ENCODE data around the gene ADIRF. TPM values are rescaled to one million over a fixed set of nuclear protein-coding genes. Genes with fewer than 3 reads are reported as not detected.

The ADIRF gene
- total RNA-seq, 1 experiment from 2014 or later = not detected

- no peaks in the 10 kb centered on the region for H3K27me3 Mint-ChIP-seq (ENCODE audit: insufficient read depth, unreplicated experiment)
- no peaks in the 10 kb centered on the region for H3K36me3 Mint-ChIP-seq (ENCODE audit: insufficient read depth, unreplicated experiment)
- POLR2A ChIA-PET = interaction anchor here (0.6 kb wide), 1 partner anchor 8 kb away, joined by 3 read pairs; no protein-coding TSS in a partner anchor
- BruUV-seq (replicated peaks) = no TSS peak
- CTCF ChIA-PET = no interaction called here
- peaks cover 13% of the 10 kb centered on the region for H3K9me3 Mint-ChIP-seq (ENCODE audit: unreplicated experiment)
- no peaks in the 10 kb centered on the region for H3K4me1 Mint-ChIP-seq (ENCODE audit: low read depth, unreplicated experiment)
- Histone ChIP-seq H3K9me3 (peaks cover 17% of the 10 kb centered on the region), H3K4me3 (ENCODE audit: low read depth, low read length) (no peak overlapping the region), H3K4me1 (peaks cover 18% of the 10 kb centered on the region), H3K27me3 (replicated peaks; ENCODE audit: control insufficient read depth, insufficient read depth, low read length) (no peaks in the 10 kb centered on the region), H3K36me3 (ENCODE audit: control insufficient read depth, insufficient read depth, low read length) (no peaks in the 10 kb centered on the region)
- TF ChIP-seq, protein P1, sequence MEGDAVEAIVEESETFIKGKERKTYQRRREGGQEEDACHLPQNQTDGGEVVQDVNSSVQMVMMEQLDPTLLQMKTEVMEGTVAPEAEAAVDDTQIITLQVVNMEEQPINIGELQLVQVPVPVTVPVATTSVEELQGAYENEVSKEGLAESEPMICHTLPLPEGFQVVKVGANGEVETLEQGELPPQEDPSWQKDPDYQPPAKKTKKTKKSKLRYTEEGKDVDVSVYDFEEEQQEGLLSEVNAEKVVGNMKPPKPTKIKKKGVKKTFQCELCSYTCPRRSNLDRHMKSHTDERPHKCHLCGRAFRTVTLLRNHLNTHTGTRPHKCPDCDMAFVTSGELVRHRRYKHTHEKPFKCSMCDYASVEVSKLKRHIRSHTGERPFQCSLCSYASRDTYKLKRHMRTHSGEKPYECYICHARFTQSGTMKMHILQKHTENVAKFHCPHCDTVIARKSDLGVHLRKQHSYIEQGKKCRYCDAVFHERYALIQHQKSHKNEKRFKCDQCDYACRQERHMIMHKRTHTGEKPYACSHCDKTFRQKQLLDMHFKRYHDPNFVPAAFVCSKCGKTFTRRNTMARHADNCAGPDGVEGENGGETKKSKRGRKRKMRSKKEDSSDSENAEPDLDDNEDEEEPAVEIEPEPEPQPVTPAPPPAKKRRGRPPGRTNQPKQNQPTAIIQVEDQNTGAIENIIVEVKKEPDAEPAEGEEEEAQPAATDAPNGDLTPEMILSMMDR (IDR thresholded peaks at IDR 0.05; ENCODE audit: insufficient read depth in 1 of 2, low read depth in 1 of 2, low read length in 1 of 2, severe bottlenecking in 1 of 2, unreplicated experiment in 1 of 2) = no peak
- intact Hi-C loops (cut with micrococcal nuclease; ENCODE audit: unreplicated experiment) = no loop called here
- H3K27ac Mint-ChIP-seq (ENCODE audit: unreplicated experiment) = no peak overlapping the region
- no peak overlapping the region for H3K4me3 Mint-ChIP-seq (ENCODE audit: unreplicated experiment)
- DNase-seq = no peak
Measured at GRCh38 chr10:86956195-86956847, 12.0 kb upstream of the ADIRF start.

DNA sequence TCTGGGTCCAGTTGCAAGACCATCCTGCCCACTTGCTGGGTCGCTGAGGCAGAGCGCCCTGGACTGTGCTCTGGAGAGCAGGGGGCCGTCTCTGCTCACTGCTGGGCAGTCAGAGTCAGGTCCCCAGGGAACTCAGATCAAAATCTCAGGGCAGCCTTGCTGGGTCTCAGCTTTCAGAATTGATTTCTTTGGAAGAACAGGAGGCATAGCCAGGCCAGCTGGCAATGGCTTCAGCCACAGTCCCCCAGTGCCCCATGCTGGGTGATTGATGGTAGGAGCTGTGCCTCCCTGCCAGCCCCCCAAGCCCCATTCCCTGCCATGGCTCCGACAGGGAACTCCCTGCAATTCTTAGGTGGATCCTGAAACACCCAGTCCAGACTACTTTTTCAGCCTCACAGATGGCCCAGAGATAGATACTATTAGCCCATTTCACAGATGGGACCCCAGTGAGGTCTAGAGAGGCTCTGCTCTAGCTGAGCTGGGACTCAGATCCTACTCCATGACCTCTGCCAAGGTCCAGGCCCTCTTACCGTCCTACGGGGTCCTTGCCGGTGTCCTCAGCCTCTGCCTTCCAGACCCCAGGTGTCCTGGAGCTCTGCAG is 11.3 kb upstream of the ADIRF start:
- no peaks in the 10 kb centered on the region for H3K27me3 ChIP-seq (replicated peaks; ENCODE audit: control insufficient read depth, insufficient read depth, low read length)
- POLR2A ChIA-PET = no interaction called here
- Mint-ChIP-seq H3K4me3 (ENCODE audit: unreplicated experiment) (no peak overlapping the region), H3K27me3 (ENCODE audit: insufficient read depth, unreplicated experiment) (no peaks in the 10 kb centered on the region), H3K36me3 (ENCODE audit: insufficient read depth, unreplicated experiment) (no peaks in the 10 kb centered on the region), H3K27ac (ENCODE audit: unreplicated experiment) (no peak overlapping the region), H3K4me1 (ENCODE audit: low read depth, unreplicated experiment) (no peaks in the 10 kb centered on the region), H3K9me3 (ENCODE audit: unreplicated experiment) (peaks cover 9% of the 10 kb centered on the region)
- no TSS peak for BruUV-seq (replicated peaks)
- peaks cover 16% of the 10 kb centered on the region for H3K9me3 ChIP-seq
- H3K36me3 ChIP-seq (ENCODE audit: control insufficient read depth, insufficient read depth, low read length) = no peaks in the 10 kb centered on the region
- TF ChIP-seq, protein P1 (IDR thresholded peaks at IDR 0.05; ENCODE audit: insufficient read depth in 1 of 2, low read depth in 1 of 2, low read length in 1 of 2, severe bottlenecking in 1 of 2, unreplicated experiment in 1 of 2) = no peak
- CTCF ChIA-PET = no interaction called here
- H3K4me1 ChIP-seq = peaks cover 18% of the 10 kb centered on the region
- intact Hi-C loops (cut with micrococcal nuclease; ENCODE audit: unreplicated experiment) = no loop called here
- no peak overlapping the region for H3K4me3 ChIP-seq (ENCODE audit: low read depth, low read length)
- no peak for DNase-seq

DNA sequence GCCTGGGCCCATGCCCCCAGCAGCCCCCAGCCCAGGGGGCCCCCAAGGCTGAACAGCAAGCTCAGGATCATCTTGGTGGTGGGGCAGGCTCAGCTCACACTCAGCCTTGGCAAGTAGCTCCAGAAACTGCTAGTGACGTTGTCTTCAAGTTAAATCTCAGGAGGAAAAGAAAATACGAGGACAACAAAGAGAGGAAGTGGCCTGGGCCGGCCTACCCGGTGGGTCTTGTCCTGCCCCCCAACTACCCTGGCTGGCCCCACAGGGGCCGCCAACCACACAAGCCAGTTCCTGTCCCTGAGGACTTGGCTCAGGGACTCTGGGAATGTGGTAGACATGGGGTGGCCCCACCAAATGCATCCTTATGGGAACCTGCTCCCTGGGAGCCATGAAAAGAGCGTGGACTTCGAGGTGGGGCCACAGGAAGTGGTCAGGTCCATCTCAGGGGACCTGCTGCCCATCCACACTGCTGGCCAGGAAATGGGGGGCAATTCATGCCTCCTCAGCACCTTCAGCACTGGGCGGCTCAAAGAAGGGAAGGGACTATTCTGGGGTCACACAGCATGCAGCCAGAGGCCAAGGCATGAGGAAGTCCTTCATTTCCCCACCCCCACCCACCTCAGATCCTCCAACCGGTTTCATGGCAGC is 10.7 kb upstream of the ADIRF start, which contains the start of gene MMRN2:
TSS of gene MMRN2 (minus strand) at position 145 of the 645 bp plus-strand sequence. CDS start at position 71, 74 bp downstream.
- intact Hi-C loops (cut with micrococcal nuclease; ENCODE audit: unreplicated experiment) = no loop called here
- Mint-ChIP-seq H3K36me3 (ENCODE audit: insufficient read depth, unreplicated experiment) (no peaks in the 10 kb centered on the region), H3K4me1 (ENCODE audit: low read depth, unreplicated experiment) (no peaks in the 10 kb centered on the region), H3K4me3 (ENCODE audit: unreplicated experiment) (no peak within 1 kb of the TSS), H3K9me3 (ENCODE audit: unreplicated experiment) (peaks cover 2% of the 10 kb centered on the region), H3K27me3 (ENCODE audit: insufficient read depth, unreplicated experiment) (no peaks in the 10 kb centered on the region), H3K27ac (ENCODE audit: unreplicated experiment) (peak within 1 kb of the TSS; percentile 80)
- peaks cover 10% of the 10 kb centered on the region for H3K9me3 ChIP-seq
- POLR2A ChIA-PET = no interaction called here
- peaks cover 18% of the 10 kb centered on the region for H3K4me1 ChIP-seq
- H3K36me3 ChIP-seq (ENCODE audit: control insufficient read depth, insufficient read depth, low read length) = no peaks in the 10 kb centered on the region
- H3K4me3 ChIP-seq (ENCODE audit: low read depth, low read length) = no peak within 1 kb of the TSS
- DNase-seq = no peak
- CTCF ChIA-PET = no interaction called here
- TF ChIP-seq, protein P1 (IDR thresholded peaks at IDR 0.05; ENCODE audit: insufficient read depth in 1 of 2, low read depth in 1 of 2, low read length in 1 of 2, severe bottlenecking in 1 of 2, unreplicated experiment in 1 of 2) = no peak
- BruUV-seq (replicated peaks) = no TSS peak
- H3K27me3 ChIP-seq (replicated peaks; ENCODE audit: control insufficient read depth, insufficient read depth, low read length) = no peaks in the 10 kb centered on the region
